Upper lobe of left lung (tissue), 6 donors: ENCODE data around the gene ZNF467. TPM values are rescaled to one million over a fixed set of nuclear protein-coding genes. Genes with fewer than 3 reads are reported as not detected.

Source experiments
- ATAC-seq, 2 donors: fragments of 200-7000 bp; cut with Tn5 transposase; one replicate each; pipeline ENCODE4 v1.9.1; 2022; ENCODE audit warnings: mild to moderate bottlenecking in 2 of 2, moderate library complexity in 2 of 2; ENCODE audit not compliant: low FRiP score in 2 of 2
- DNase-seq, 2 donors: peaks; one replicate each; pipeline ENCODE4 v3.0.0-alpha.2; 2019 to 2020
- H3K27ac ChIP-seq, 4 donors: fragments of 200-600 bp; sonication (generic); one replicate each; pipeline ENCODE4 v1.5.1; 2016 to 2019
- H3K27me3 ChIP-seq, 4 donors: fragments of 200-600 bp; sonication (generic); one replicate each; pipeline ENCODE4 v1.5.1; 2017 to 2019
- H3K36me3 ChIP-seq, 4 donors: fragments of 200-600 bp; sonication (generic); one replicate each; pipeline ENCODE4 v1.5.1; 2016 to 2019
- H3K4me1 ChIP-seq, 4 donors: fragments of 200-600 bp; sonication (generic); one replicate each; pipeline ENCODE4 v1.5.1; 2018 to 2019
- H3K4me3 ChIP-seq, 4 donors: fragments of 200-600 bp; sonication (generic); one replicate each; pipeline ENCODE4 v1.5.1; 2017 to 2019; ENCODE audit warnings: mild to moderate bottlenecking in 2 of 4, moderate library complexity in 1 of 4
- H3K9me3 ChIP-seq, 4 donors: fragments of 200-600 bp; sonication (generic); one replicate each; pipeline ENCODE4 v1.5.1; 2018 to 2019
- EP300 ChIP-seq, 4 donors: sonication (generic); formaldehyde crosslinking; IDR thresholded peaks; one replicate each; pipeline ENCODE4 v1.5.1; 2017; ENCODE audit warnings: antibody characterized with exemption in 4 of 4, control low read depth in 2 of 4
- POLR2A ChIP-seq, 4 donors: fragments of 450-650 bp; IDR thresholded peaks; one replicate each; pipeline ENCODE4 v1.5.1; 2016 to 2017; ENCODE audit warnings: antibody characterized with exemption in 4 of 4, mild to moderate bottlenecking in 2 of 4
- POLR2AphosphoS5 ChIP-seq, 2 donors: sonication (generic); formaldehyde crosslinking; IDR thresholded peaks; one replicate each; pipeline ENCODE4 v1.5.1; 2017; ENCODE audit warnings: antibody characterized with exemption in 2 of 2
- WGBS, 2 donors: methylation state at CpG; one replicate each; pipeline ENCODE4 v1.1.5; 2017 to 2018; 5-methylcytosine and 5-hydroxymethylcytosine counted together
- total RNA-seq, 6 donors: library from RNA; depleted of rRNA in 4 of 6; stranded (reverse); fragments of >200 nt in 4 of 6; gene quantifications; one replicate each; pipeline versions ENCODE4 v1.1.0 to v1.2.1, GENCODE V29; 2016 to 2021
- TF ChIP-seq, protein P1 (sequence below), 6 experiments: fragments of 450-650 bp in 4 of 6; fragments of 200-600 bp in 2 of 6; sonication (generic) in 2 of 6; IDR thresholded peaks; one replicate each; pipeline ENCODE4 v1.5.1; 2016 to 2019; ENCODE audit warnings: antibody characterized with exemption in 6 of 6
- donor health status: DM: no; HTN: no; CAD: no; lungs with moderate emphysema.
- donor health status: DM: no; HTN: yes; CAD: no; lungs with severe emphysema.

Gene ZNF467
- total RNA-seq, 6 donors from 2014 or later, result 8.2 to 41.2 (median 17.4) TPM

DNA sequence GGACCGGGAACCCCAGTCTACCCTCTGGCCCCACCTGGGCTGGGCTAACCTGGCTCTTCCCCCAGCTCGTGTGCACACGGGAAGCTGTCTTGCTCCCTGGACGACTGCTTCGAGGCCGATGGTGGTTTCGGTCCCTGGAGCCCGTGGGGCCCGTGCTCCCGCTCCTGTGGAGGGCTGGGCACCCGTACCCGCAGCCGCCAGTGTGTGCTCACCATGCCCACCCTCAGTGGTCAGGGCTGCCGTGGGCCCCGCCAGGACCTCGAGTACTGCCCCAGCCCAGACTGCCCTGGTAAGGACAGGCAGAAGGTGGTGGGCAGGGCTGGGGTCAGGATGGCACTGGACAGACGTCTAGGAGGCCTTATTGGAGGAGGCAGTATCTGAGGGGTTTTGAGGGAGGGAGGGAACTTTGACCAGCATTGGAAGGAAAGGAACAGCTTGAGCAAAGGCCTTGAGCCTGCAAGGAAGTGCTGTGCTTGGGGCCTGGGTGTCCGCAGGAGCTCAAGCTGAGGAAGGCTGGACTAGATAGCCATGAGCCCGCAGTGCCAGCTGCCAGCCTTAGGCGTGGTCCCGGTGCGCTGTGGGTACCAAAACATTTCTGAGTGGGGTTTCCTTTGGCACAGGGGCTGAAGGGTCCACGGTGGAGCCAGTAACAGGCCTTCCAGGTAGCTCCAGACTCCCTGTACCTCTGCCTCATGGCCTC, 44.6 kb upstream of the ZNF467 start:
- Histone ChIP-seq H3K27ac (no peak overlapping the region), H3K4me1 (no peaks in the 10 kb centered on the region), H3K27me3 (no peaks in the 10 kb centered on the region), H3K4me3 (no peak overlapping the region), H3K9me3 (no peaks in the 10 kb centered on the region), H3K36me3 (no peaks in the 10 kb centered on the region)
- TF ChIP-seq EP300 (IDR thresholded peaks at IDR 0.05) (no peak), POLR2AphosphoS5 (IDR thresholded peaks at IDR 0.05) (no peak), POLR2A (IDR thresholded peaks at IDR 0.05) (no peak)
- TF ChIP-seq, protein P1, sequence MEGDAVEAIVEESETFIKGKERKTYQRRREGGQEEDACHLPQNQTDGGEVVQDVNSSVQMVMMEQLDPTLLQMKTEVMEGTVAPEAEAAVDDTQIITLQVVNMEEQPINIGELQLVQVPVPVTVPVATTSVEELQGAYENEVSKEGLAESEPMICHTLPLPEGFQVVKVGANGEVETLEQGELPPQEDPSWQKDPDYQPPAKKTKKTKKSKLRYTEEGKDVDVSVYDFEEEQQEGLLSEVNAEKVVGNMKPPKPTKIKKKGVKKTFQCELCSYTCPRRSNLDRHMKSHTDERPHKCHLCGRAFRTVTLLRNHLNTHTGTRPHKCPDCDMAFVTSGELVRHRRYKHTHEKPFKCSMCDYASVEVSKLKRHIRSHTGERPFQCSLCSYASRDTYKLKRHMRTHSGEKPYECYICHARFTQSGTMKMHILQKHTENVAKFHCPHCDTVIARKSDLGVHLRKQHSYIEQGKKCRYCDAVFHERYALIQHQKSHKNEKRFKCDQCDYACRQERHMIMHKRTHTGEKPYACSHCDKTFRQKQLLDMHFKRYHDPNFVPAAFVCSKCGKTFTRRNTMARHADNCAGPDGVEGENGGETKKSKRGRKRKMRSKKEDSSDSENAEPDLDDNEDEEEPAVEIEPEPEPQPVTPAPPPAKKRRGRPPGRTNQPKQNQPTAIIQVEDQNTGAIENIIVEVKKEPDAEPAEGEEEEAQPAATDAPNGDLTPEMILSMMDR (IDR thresholded peaks at IDR 0.05), result no peak
- DNase-seq, result peak in 1 of 2 donors; percentile 66
- 84 to 89% methylated on average over 7 to 14 of the region's 23 CpGs for WGBS, 2 donors
- ATAC-seq, result no peak

DNA sequence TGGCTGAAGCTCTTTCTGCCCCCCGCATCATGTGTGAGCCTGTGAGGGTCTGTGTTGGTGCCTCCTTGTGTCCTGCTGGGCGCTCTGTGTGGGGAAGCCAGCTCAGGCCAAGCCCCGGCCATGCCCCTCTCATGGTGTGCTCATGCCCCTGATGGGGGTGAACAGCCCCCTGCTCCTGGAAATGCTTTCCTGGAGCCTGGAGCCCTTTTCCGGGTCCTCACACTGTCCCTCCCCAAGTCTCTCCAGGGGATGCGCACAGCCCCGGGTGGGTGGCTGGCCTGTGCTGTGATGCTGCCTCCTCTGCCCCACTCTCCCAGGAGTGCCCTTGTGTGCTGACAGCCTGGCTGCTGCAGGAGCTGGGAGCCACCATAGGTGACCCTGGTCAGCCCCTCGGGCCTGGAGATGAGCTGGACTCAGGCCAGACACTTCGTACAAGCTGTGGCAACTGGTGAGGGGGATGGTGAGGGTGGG, 43.9 kb upstream of the ZNF467 start:
- H3K27ac ChIP-seq, result no peak overlapping the region
- no peak for ATAC-seq
- no peaks in the 10 kb centered on the region for H3K27me3 ChIP-seq
- no peaks in the 10 kb centered on the region for H3K9me3 ChIP-seq
- no peak for TF ChIP-seq POLR2A (IDR thresholded peaks at IDR 0.05)
- TF ChIP-seq EP300 (IDR thresholded peaks at IDR 0.05), result no peak
- TF ChIP-seq POLR2AphosphoS5 (IDR thresholded peaks at IDR 0.05), result no peak
- TF ChIP-seq, protein P1 (IDR thresholded peaks at IDR 0.05), result no peak
- no peaks in the 10 kb centered on the region for H3K4me1 ChIP-seq
- DNase-seq, result peak in 1 of 2 donors; percentile 53
- H3K36me3 ChIP-seq, result no peaks in the 10 kb centered on the region
- 62 to 67% methylated on average over 2 to 7 of the region's 8 CpGs for WGBS, 2 donors
- H3K4me3 ChIP-seq, result no peak overlapping the region

DNA sequence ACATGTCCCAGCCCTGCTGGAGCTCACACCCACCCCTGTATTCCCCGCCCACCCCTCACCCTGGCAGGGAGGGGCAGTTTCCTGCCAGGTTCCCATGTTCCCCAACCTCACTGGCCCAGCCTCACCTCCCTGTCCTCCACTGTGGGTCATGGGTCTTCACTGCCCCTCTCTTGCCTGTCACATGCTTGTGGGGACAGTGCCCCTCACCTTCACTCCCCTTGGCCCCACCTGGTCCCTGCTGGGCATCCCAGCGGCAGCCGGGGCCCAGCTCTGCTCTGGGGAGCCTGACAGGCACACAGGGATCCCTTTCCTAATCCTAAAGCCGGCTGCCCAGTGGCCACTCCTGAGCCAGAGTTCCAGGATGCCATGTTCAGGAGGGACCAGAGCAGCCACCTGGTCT, 43.4 kb upstream of the ZNF467 start:
- Histone ChIP-seq H3K36me3 (no peaks in the 10 kb centered on the region), H3K27ac (no peak overlapping the region), H3K9me3 (no peaks in the 10 kb centered on the region), H3K4me1 (no peaks in the 10 kb centered on the region), H3K27me3 (no peaks in the 10 kb centered on the region), H3K4me3 (no peak overlapping the region)
- DNase-seq (peak in 1 of 2 donors; percentile 49), ATAC-seq (no peak)
- 20 to 88% methylated on average over 1 to 2 of the region's 4 CpGs for WGBS, 2 donors
- TF ChIP-seq EP300 (IDR thresholded peaks at IDR 0.05) (no peak), POLR2A (IDR thresholded peaks at IDR 0.05) (no peak), POLR2AphosphoS5 (IDR thresholded peaks at IDR 0.05) (no peak)
- TF ChIP-seq, protein P1 (IDR thresholded peaks at IDR 0.05), result no peak

DNA sequence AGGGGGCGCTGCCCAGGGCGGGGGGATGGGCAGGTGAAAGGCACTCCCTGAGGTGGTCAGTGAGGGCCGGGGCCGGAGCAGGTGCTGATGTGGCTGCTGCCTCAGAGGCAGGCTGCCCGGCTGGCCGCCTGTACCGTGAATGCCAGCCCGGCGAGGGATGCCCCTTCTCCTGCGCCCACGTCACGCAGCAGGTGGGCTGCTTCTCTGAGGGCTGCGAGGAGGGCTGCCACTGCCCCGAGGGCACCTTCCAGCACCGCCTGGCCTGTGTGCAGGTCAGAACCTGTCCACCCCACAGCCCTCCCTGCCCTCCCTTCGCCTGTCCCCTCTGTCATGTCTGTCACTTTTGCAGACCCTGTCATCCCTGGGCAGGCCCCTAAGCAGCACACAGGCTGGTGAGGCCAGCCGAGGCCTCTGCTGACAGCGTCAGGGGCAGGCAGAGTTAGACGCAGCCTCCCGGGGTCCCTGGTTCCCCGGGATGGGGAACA, 42.9 kb upstream of the ZNF467 start:
- no peak for TF ChIP-seq POLR2A (IDR thresholded peaks at IDR 0.05)
- TF ChIP-seq POLR2AphosphoS5 (IDR thresholded peaks at IDR 0.05), result no peak
- TF ChIP-seq, protein P1 (IDR thresholded peaks at IDR 0.05), result no peak
- TF ChIP-seq EP300 (IDR thresholded peaks at IDR 0.05), result no peak
- no peaks in the 10 kb centered on the region for H3K4me1 ChIP-seq
- H3K36me3 ChIP-seq, result no peaks in the 10 kb centered on the region
- H3K4me3 ChIP-seq, result no peak overlapping the region
- no peaks in the 10 kb centered on the region for H3K27me3 ChIP-seq
- H3K9me3 ChIP-seq, result no peaks in the 10 kb centered on the region
- H3K27ac ChIP-seq, result no peak overlapping the region
- peak in 1 of 2 donors; percentile 79 for DNase-seq
- ATAC-seq, result no peak
- WGBS, 2 donors, result 85 to 89% methylated on average over 11 to 19 of the region's 21 CpGs
